ENCODE results near the gene WNT16. TPM values are rescaled to one million over a fixed set of nuclear protein-coding genes. Genes with fewer than 3 reads are reported as not detected.

Gene WNT16
- total RNA-seq, 1 donor from 2014 or later = not detected

DNA sequence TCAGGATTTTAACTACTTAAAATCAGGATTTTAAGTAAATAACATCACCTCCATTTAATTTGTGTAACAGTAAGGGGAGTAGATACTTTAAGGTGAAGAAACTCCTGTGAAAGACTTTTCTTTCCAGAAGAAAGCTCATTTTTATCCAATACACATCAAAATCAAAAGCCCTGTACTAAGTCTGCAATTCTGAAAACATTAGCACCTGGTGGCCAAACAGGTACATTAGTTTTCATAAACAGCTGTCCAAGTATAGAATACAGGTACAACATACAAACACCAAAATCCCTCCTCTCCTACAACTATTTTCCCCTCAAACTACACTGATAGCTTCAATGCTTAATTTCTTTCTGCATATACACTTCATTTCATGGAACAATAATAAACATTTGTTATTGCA is 44.4 kb downstream of the WNT16 start:
- DNase-seq (ENCODE audit: low spot score) = no peak
- no peaks in the 10 kb centered on the region for H3K9me3 Mint-ChIP-seq (ENCODE audit: unreplicated experiment)
- no peak overlapping the region for H3K27ac Mint-ChIP-seq (ENCODE audit: unreplicated experiment)
- H3K36me3 Mint-ChIP-seq (ENCODE audit: low read depth, unreplicated experiment) = peaks cover 12% of the 10 kb centered on the region
- no peaks in the 10 kb centered on the region for H3K27me3 Mint-ChIP-seq (ENCODE audit: unreplicated experiment)
- no peaks in the 10 kb centered on the region for H3K4me1 Mint-ChIP-seq (ENCODE audit: unreplicated experiment)
- H3K4me3 Mint-ChIP-seq (ENCODE audit: unreplicated experiment) = no peak overlapping the region
- TF ChIP-seq, protein P1, sequence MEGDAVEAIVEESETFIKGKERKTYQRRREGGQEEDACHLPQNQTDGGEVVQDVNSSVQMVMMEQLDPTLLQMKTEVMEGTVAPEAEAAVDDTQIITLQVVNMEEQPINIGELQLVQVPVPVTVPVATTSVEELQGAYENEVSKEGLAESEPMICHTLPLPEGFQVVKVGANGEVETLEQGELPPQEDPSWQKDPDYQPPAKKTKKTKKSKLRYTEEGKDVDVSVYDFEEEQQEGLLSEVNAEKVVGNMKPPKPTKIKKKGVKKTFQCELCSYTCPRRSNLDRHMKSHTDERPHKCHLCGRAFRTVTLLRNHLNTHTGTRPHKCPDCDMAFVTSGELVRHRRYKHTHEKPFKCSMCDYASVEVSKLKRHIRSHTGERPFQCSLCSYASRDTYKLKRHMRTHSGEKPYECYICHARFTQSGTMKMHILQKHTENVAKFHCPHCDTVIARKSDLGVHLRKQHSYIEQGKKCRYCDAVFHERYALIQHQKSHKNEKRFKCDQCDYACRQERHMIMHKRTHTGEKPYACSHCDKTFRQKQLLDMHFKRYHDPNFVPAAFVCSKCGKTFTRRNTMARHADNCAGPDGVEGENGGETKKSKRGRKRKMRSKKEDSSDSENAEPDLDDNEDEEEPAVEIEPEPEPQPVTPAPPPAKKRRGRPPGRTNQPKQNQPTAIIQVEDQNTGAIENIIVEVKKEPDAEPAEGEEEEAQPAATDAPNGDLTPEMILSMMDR (IDR thresholded peaks at IDR 0.05; ENCODE audit: unreplicated experiment) = peak; percentile 51

DNA sequence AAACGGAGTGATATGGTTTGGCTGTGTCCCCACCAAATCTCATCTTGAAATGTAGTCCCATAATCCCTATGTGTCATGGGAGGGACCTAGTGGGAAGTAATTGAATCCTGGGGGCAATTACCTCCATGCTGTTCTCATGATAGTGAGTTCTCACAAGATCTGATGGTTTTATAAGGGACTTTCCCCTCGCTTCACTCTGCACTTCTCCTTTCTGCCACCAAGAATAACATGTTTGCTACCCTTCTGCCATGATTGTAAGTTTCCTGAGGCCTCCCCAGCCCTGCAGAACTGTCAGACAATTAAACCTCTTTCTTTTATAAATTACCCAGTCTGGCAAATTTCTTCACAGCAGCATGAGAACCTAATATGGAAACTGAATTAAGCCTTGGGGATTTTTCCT is 48.2 kb downstream of the WNT16 start:
- H3K4me1 Mint-ChIP-seq (ENCODE audit: unreplicated experiment) = no peaks in the 10 kb centered on the region
- no peaks in the 10 kb centered on the region for H3K27me3 Mint-ChIP-seq (ENCODE audit: unreplicated experiment)

DNA sequence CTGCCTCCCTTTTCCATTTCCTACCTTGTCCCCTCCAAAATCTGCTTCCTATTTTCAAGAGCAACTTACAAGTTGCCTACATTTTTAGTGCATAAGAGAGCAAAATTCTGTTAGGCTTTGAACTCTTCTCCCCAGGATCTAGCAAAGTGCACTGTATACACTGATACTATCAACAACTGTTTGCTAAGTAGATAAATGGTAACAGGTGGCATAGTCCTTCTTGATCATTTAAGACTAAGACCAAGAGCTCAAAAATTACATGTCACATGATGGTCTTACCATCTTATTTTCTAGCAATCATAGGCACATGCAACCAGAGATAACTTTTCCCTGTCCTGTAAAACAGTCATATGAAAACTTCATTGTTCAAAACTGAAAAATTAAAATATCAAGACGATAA is 51.1 kb downstream of the WNT16 start:
- no peak overlapping the region for H3K4me3 Mint-ChIP-seq (ENCODE audit: unreplicated experiment)
- peaks cover 3% of the 10 kb centered on the region for H3K36me3 Mint-ChIP-seq (ENCODE audit: low read depth, unreplicated experiment)
- no peaks in the 10 kb centered on the region for H3K9me3 Mint-ChIP-seq (ENCODE audit: unreplicated experiment)
- TF ChIP-seq, protein P1 (IDR thresholded peaks at IDR 0.05; ENCODE audit: unreplicated experiment) = no peak
- no peak for DNase-seq (ENCODE audit: low spot score)
- no peaks in the 10 kb centered on the region for H3K4me1 Mint-ChIP-seq (ENCODE audit: unreplicated experiment)
- H3K27ac Mint-ChIP-seq (ENCODE audit: unreplicated experiment) = no peak overlapping the region
- no peaks in the 10 kb centered on the region for H3K27me3 Mint-ChIP-seq (ENCODE audit: unreplicated experiment)

More for the DNA sequence above, 48.2 kb downstream of the WNT16 start:
- Mint-ChIP-seq H3K4me3 (ENCODE audit: unreplicated experiment) (no peak overlapping the region), H3K36me3 (ENCODE audit: low read depth, unreplicated experiment) (peaks cover 4% of the 10 kb centered on the region), H3K9me3 (ENCODE audit: unreplicated experiment) (no peaks in the 10 kb centered on the region), H3K27ac (ENCODE audit: unreplicated experiment) (no peak overlapping the region)
- DNase-seq (ENCODE audit: low spot score) = no peak
- TF ChIP-seq, protein P1 (IDR thresholded peaks at IDR 0.05; ENCODE audit: unreplicated experiment) = no peak

- Mint-ChIP-seq H3K4me1 (ENCODE audit: unreplicated experiment) (peaks cover 8% of the 10 kb centered on the region), H3K4me3 (ENCODE audit: unreplicated experiment) (no peak overlapping the region), H3K9me3 (ENCODE audit: unreplicated experiment) (no peaks in the 10 kb centered on the region), H3K27me3 (ENCODE audit: unreplicated experiment) (no peaks in the 10 kb centered on the region), H3K36me3 (ENCODE audit: low read depth, unreplicated experiment) (no peaks in the 10 kb centered on the region), H3K27ac (ENCODE audit: unreplicated experiment) (no peak overlapping the region)
- TF ChIP-seq, protein P1 (IDR thresholded peaks at IDR 0.05; ENCODE audit: unreplicated experiment) = no peak
- no peak for DNase-seq (ENCODE audit: low spot score)
These were observed 53.7 kb downstream of the WNT16 start for GRCh38 chr7:121382473-121382872.

GRCh38 chr7:121383235-121383910 is 54.6 kb downstream of the WNT16 start:
- no peaks in the 10 kb centered on the region for H3K27me3 Mint-ChIP-seq (ENCODE audit: unreplicated experiment)
- peaks cover 8% of the 10 kb centered on the region for H3K4me1 Mint-ChIP-seq (ENCODE audit: unreplicated experiment)
- H3K27ac Mint-ChIP-seq (ENCODE audit: unreplicated experiment) = no peak overlapping the region

More at GRCh38 chr7:121383235-121383910, 54.6 kb downstream of the WNT16 start:
- no peaks in the 10 kb centered on the region for H3K9me3 Mint-ChIP-seq (ENCODE audit: unreplicated experiment)
- no peak overlapping the region for H3K4me3 Mint-ChIP-seq (ENCODE audit: unreplicated experiment)
- no peaks in the 10 kb centered on the region for H3K36me3 Mint-ChIP-seq (ENCODE audit: low read depth, unreplicated experiment)
- TF ChIP-seq, protein P1 (IDR thresholded peaks at IDR 0.05; ENCODE audit: unreplicated experiment) = no peak
- DNase-seq (ENCODE audit: low spot score) = no peak
